GM15510 (cell line): Measurements from ENCODE around the gene HSDL1.

ENCODE experiments used
- POLR2A ChIP-seq: IDR thresholded peaks from 3 replicates; pipeline ENCODE4 v1.6.1; 2011; ENCODE audit warnings: borderline replicate concordance; ENCODE audit not compliant: insufficient read length; ENCODE audit errors: extremely low read depth

The HSDL1 gene

DNA sequence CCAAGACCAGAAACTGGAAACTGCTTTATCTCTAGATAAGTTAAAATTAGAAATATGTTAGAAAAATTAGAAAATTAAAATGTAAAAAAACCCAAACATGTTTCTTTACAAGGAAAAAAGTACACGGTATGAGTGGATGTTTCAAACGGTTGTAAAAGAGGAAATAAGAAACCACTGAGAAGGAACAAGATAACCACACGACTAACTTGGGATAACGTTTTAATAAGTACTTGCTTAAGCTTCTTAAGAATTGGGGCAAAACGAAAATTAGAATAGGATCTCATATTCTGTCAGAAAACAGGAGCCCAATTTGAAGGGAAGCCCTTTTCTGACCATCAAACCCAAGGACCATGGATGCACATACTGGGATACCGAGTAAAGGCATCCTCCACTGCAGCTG is 59.2 kb downstream of the HSDL1 start:
- TF ChIP-seq POLR2A = no peak

DNA sequence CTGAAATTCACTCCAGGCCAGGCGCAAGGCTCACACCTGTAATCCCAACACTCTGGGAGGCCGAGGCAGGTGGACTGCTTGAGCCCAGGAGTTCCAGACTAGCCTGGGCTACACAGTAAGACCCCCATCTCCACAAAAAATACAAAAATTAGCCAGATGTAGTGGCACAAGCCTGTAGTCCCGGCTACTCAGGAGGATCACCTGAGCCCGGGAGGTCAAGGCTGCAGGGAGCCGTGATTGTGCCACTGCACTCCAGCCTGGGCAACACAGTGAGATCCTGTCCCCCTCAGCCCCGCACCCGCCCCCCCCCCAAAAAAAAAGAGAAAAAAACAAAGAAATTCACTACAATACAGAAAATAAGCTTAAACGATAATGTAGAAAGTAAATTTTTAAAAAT is 59.7 kb downstream of the HSDL1 start:
- no peak for TF ChIP-seq POLR2A

DNA sequence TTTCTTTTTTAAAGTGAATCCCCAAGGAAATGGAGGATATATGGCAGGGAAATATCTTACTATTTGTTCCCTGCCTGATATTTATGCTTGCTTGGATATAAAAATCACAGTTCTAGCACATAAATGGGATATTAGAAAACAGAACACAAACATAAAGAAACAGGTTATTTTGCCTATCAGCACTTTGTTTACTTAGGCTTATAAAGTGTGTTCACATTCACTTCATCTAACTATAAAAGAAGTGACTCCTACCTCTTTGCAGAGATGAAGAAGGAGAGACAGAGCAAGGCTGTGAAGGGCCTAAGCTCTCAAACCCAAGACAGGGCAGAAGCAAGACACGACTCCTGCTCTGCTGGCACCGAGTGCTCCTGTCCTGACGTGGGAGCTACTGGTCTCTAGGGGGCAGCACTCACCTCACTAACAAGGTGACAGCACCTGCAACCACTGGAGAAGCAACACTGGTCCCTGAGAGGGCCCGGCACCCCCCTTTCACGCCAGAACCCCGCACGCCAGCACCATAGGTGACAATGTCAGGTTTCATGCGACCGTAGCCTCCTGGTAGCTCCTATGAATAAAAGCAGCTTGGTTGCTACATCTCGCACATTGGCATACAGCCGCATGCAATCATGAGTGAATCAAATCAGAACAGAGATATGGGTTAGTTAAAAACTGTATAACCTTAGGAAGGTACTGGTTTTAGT is 60.3 kb downstream of the HSDL1 start:
- TF ChIP-seq POLR2A = no peak

DNA sequence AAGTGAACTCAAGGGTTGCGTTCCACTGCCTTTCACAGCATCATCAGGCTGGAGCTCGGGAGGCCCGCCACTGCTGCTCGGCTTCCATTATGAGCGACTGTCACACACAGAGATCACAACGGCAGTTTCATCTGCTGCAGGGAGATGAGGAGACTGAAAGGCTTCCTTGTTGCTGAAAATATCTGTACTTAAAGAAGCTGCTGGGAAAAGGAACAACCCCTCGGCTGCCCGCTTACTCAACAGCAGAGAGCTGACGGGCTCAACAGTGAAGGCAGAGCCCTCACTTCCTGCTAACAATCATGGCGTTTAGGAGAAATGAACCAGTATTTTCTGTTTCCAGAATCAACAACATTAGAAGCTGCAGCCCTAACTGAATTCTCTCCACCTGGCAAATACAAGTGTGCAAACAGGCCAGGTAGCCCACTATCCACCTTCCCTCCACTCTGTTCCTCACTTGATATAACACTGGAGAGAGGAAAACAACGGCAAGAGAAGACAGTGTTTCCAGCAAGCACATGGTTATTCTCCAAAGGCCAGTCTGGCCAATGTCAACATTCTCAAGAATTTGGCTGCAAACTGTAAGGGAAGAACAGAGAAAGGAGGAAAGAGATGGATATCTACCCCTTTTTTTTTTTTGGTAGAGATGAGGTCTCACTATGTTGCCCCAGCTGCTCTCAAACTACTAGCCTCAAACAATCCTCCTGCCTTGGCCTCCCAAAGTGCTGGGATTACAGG is 62.0 kb downstream of the HSDL1 start:
- TF ChIP-seq POLR2A = no peak

DNA sequence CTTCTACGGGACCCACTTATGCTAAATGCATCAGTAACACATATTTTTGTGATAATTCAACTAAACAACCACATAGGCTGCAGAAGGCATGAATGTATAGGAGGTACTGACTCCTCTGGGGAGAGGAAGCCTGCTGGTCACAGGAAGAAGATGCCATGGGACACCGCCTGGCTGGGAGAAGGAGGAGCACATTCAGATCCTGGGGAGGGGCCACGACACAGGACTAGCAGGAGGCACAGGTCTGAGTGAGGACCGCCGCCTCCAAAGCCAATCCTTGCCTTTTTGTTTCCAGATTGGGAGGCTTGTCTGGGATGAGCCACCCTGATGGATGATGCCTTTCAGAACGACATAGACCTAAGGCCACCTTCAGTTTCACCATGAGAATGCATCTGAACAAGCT is 62.9 kb downstream of the HSDL1 start:
- TF ChIP-seq POLR2A = no peak

DNA sequence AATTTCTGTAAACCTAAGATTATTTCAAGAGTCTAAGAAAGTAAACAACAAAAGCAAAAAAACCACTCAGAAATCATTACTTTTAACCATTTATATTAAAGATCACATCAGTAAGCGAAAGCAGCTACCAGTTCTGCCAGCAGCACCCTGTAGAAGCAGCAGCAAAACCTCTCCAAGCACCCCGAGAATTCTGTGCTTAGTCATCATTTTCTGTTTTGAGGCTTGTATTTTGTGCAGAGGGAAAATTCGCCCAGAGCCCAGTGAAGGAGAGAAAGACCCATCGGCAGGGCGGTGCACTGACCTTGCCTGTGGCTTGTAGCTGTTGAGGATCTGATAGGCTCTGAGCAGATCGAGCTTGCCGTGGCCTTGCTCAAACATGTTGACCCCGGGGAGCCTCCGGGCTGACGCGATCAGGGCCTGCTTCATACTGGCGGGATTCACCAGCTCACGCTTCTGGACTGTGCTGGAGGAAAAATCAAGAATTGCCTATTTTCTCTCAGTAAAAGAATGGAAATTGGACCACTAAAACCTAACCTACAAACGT is 63.5 kb downstream of the HSDL1 start:
- TF ChIP-seq POLR2A = no peak

DNA sequence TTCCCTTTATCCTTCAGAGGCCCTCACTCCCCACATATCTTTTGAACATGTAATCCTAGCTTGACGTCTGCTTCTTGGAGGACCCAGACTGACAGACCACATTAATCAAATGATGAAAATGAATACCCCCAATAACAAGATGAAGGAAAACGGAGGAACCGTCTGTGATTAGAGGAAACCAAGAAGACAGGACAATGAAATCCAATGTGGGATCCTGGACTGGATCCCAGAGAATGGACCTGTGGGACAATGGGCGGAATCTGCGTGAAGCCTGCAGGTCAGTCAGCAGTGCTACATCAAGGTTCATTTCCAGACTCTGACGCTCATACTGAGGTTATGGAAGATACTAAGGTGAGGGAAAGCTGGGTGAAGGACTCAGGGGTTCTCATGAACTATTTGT is 64.2 kb downstream of the HSDL1 start:
- TF ChIP-seq POLR2A = no peak

DNA sequence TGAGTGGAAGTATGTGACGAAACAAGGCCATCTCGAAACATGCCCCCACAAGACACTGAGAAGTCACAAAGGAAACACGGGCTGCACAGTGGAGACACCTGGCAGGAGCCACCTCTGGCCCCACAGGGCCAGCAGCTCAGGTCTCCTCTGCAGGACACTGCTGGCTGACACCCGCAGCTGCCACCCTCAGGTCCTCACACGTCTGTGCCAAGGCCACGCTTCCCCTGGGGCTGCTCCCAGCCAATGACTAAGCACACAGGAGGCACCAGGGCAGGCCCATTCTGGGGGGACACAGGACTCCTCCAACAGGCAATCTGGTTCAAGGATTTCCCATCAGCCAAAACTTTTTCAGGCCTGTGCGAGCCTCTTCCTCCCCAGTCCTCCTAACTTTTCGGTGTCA is 64.6 kb downstream of the HSDL1 start:
- TF ChIP-seq POLR2A = no peak

DNA sequence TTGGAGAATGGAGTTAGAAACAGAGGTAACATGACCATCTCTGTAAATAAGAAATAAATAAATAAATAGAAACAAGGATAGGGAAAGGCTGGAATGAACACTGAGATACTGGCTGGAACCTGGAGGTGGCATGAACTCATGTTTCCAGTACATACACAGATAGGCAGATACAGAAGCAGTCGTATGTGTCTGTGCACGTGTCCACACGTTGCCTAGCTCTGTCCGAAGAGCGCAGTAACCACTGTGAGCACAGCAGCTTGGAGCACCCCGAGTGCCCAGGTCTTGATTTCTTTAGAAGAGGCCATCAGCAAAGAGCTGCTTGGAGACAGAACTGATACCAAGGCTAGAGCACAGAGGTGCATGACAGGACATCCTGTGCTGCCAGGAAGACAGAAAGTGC is 65.3 kb downstream of the HSDL1 start:
- TF ChIP-seq POLR2A = no peak

DNA sequence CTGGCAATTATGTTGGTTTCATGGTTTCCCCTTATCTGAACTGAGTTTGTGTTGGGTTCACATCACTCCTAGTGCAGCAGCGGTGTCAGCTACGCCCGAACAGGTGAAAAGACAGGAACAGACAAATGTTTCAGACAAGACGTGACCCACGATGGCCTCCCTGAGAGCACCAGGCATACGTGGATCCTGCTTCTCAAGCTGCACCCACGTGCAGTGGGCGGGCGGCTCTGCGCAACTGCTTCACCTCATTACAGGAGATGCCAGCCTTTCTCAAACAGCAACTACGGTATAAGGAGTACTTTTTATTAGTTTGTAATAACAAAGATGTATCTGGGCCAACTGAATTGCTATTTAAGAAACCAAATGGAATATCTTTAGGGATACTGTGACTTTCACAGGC is 69.6 kb downstream of the HSDL1 start:
- TF ChIP-seq POLR2A = no peak

DNA sequence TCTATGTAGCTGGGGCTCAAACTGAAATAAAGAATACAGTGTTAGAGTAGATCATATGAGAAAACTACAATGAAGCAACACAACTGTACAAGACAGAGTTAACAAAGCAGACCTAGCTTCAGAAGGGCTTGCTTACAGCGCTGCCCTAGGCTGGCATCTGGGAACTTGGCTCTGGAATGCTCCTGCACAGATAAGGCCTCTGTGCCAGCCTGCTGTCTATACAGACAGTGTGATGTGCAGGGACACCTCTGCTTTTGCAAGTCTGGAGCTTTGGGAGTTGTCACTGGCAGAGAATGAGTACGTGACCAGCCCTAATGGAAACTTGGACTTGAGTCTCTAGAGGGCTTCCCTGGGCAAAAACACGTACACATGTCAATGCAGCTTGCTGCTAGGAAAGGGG is 70.3 kb downstream of the HSDL1 start:
- no peak for TF ChIP-seq POLR2A
